WTC11 (cell line): ENCODE results near the gene CDC45. TPM values are rescaled to one million over a fixed set of nuclear protein-coding genes. Genes with fewer than 3 reads are reported as not detected.
"Not testable (repeated sequence)": the region's sequence is repeated elsewhere in the genome, so short reads cannot be mapped to it uniquely, and the experiment has no call there.

Experiments used
- ATAC-seq: fragments of 200-7000 bp; cut with Tn5 transposase; 2 replicates; pipeline ENCODE4 v1.10.0; 2021; ENCODE audit warnings: mild to moderate bottlenecking, moderate library complexity
- CTCF ChIA-PET: fragments of 300-600 bp; sonication (Branson Sonifier 250); formaldehyde crosslinking; loops from one replicate; lab custom pipeline; 2021; ENCODE audit warnings: antibody characterized with exemption; lab: Charles Lee
- POLR2A ChIA-PET: fragments of 350-600 bp; sonication (Branson Sonifier 250); formaldehyde crosslinking; loops from one replicate; lab custom pipeline; 2021; ENCODE audit warnings: antibody characterized with exemption; lab: Charles Lee
- DNase-seq: peaks from one replicate; pipeline ENCODE4 v3.0.0; 2021; ENCODE audit warnings: low spot score
- H3K27ac Mint-ChIP-seq: 2 replicates; pipeline ENCODE4 v1.8.0; 2021; ENCODE audit warnings: mixed read lengths
- H3K27me3 Mint-ChIP-seq: 2 replicates; pipeline ENCODE4 v1.8.0; 2021; ENCODE audit warnings: low read depth, mild to moderate bottlenecking, moderate library complexity, mixed read lengths
- H3K36me3 Mint-ChIP-seq: 2 replicates; pipeline ENCODE4 v1.8.0; 2021; ENCODE audit warnings: mixed read lengths
- H3K4me1 Mint-ChIP-seq: 2 replicates; pipeline ENCODE4 v1.8.0; 2022; ENCODE audit warnings: mixed read lengths
- H3K4me3 Mint-ChIP-seq: 2 replicates; pipeline ENCODE4 v1.8.0; 2021; ENCODE audit warnings: mild to moderate bottlenecking, moderate library complexity, mixed read lengths
- H3K9me3 Mint-ChIP-seq: 2 replicates; pipeline ENCODE4 v1.8.0; 2021; ENCODE audit warnings: mixed read lengths
- ATF2 ChIP-seq: sonication (generic); formaldehyde crosslinking; IDR thresholded peaks from 2 replicates; pipeline ENCODE4 v1.8.1; 2022; ENCODE audit warnings: low read depth, missing genetic modification reagents, borderline replicate concordance
- FOXJ3 ChIP-seq: sonication (generic); formaldehyde crosslinking; IDR thresholded peaks from 2 replicates; pipeline ENCODE4 v1.9.0; 2021; ENCODE audit warnings: missing genetic modification reagents, mild to moderate bottlenecking, borderline replicate concordance
- FOXK1 ChIP-seq: sonication (generic); formaldehyde crosslinking; IDR thresholded peaks from 2 replicates; pipeline ENCODE4 v1.8.0; 2022; ENCODE audit warnings: mild to moderate bottlenecking, moderate library complexity, missing genetic modification reagents
- IRF2 ChIP-seq: sonication (generic); formaldehyde crosslinking; IDR thresholded peaks from 2 replicates; pipeline ENCODE4 v1.8.0; 2022; ENCODE audit warnings: low read depth, missing genetic modification reagents, borderline replicate concordance
- KAT7 ChIP-seq: sonication (generic); formaldehyde crosslinking; IDR thresholded peaks from 2 replicates; pipeline ENCODE4 v1.8.1; 2023; ENCODE audit warnings: missing genetic modification reagents, mild to moderate bottlenecking, borderline replicate concordance
- MYBL2 ChIP-seq: sonication (generic); formaldehyde crosslinking; IDR thresholded peaks from 2 replicates; pipeline ENCODE4 v1.8.1; 2023; ENCODE audit warnings: mild to moderate bottlenecking, moderate library complexity, missing genetic modification reagents
- OVOL2 ChIP-seq: fragments of 250-450 bp; sonication (Bioruptor Pico); IDR thresholded peaks from 2 replicates; pipeline ENCODE4 v1.9.0; 2021; ENCODE audit warnings: mild to moderate bottlenecking, borderline replicate concordance
- PREB ChIP-seq: sonication (generic); formaldehyde crosslinking; IDR thresholded peaks from 2 replicates; pipeline ENCODE4 v1.8.1; 2022; ENCODE audit warnings: mild to moderate bottlenecking, missing genetic modification reagents, moderate library complexity, borderline replicate concordance
- TEAD1 ChIP-seq: sonication (generic); formaldehyde crosslinking; IDR thresholded peaks from 2 replicates; pipeline ENCODE4 v1.8.0; 2022; ENCODE audit warnings: mild to moderate bottlenecking, missing genetic modification reagents
- TEAD4 ChIP-seq: sonication (generic); formaldehyde crosslinking; IDR thresholded peaks from 2 replicates; pipeline ENCODE4 v1.8.0; 2022; ENCODE audit warnings: mild to moderate bottlenecking, missing genetic modification reagents
- ZNF121 ChIP-seq: sonication (generic); formaldehyde crosslinking; IDR thresholded peaks from 2 replicates; pipeline ENCODE4 v1.8.0; 2023; ENCODE audit warnings: missing genetic modification reagents
- ZNF232 ChIP-seq: sonication (generic); formaldehyde crosslinking; IDR thresholded peaks from 2 replicates; pipeline ENCODE4 v1.8.0; 2022; ENCODE audit warnings: mild to moderate bottlenecking, missing genetic modification reagents
- ZNF317 ChIP-seq: sonication (generic); formaldehyde crosslinking; IDR thresholded peaks from 2 replicates; pipeline ENCODE4 v1.8.1; 2023; ENCODE audit warnings: low read depth, mild to moderate bottlenecking, moderate library complexity, missing genetic modification reagents, borderline replicate concordance
- ZNF423 ChIP-seq: fragments of 250-450 bp; sonication (Bioruptor Pico); IDR thresholded peaks from 2 replicates; pipeline ENCODE4 v2.1.2; 2022; ENCODE audit warnings: mild to moderate bottlenecking, moderate library complexity
- total RNA-seq: library from RNA; stranded (reverse); gene quantifications from 3 replicates; pipeline ENCODE4 v1.2.3, GENCODE V29; 2021
- TF ChIP-seq, protein P1 (sequence below): fragments of 200-600 bp; IDR thresholded peaks from 2 replicates; pipeline ENCODE4 v1.8.0; 2022; ENCODE audit warnings: antibody characterized with exemption
- TF ChIP-seq, protein P2 (sequence below): sonication (generic); formaldehyde crosslinking; IDR thresholded peaks from 2 replicates; pipeline ENCODE4 v1.8.1; 2022; ENCODE audit warnings: low read depth, mild to moderate bottlenecking, moderate library complexity, missing genetic modification reagents, borderline replicate concordance

CDC45 gene
- total RNA-seq, 1 experiment from 2014 or later: 38.1 TPM

DNA sequence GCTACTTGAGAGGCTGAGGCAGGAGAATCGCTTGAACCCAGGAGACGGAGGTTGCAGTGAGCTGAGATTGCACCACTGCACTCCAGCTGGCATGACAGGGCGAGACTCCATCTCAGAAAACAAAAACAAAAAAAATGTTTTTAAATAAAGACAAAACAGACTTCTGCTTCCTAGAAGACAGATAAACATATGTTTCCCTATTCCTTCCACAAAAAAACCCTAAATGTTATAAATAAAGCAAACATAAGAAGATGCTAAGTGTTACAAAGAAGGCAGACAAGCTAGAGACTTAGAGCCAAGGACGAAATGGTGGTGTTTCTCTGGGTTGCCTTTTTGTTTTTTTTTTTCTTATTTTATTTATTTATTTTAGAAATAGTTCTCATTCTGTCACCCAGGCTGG lies 50.1 kb downstream of the CDC45 start (continued):
- no peak for TF ChIP-seq ATF2
- no peak for TF ChIP-seq IRF2 (CRISPR knock-in tag)
- no peak for TF ChIP-seq ZNF232 (CRISPR knock-in tag)
- TF ChIP-seq TEAD4: no peak
- no peak for TF ChIP-seq TEAD1 (CRISPR knock-in tag)
- TF ChIP-seq, protein P1, sequence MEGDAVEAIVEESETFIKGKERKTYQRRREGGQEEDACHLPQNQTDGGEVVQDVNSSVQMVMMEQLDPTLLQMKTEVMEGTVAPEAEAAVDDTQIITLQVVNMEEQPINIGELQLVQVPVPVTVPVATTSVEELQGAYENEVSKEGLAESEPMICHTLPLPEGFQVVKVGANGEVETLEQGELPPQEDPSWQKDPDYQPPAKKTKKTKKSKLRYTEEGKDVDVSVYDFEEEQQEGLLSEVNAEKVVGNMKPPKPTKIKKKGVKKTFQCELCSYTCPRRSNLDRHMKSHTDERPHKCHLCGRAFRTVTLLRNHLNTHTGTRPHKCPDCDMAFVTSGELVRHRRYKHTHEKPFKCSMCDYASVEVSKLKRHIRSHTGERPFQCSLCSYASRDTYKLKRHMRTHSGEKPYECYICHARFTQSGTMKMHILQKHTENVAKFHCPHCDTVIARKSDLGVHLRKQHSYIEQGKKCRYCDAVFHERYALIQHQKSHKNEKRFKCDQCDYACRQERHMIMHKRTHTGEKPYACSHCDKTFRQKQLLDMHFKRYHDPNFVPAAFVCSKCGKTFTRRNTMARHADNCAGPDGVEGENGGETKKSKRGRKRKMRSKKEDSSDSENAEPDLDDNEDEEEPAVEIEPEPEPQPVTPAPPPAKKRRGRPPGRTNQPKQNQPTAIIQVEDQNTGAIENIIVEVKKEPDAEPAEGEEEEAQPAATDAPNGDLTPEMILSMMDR: no peak
- TF ChIP-seq FOXK1 (CRISPR knock-in tag): no peak
- TF ChIP-seq MYBL2 (CRISPR knock-in tag): no peak
- no peak for TF ChIP-seq FOXJ3 (CRISPR knock-in tag)
- no peak for TF ChIP-seq ZNF317 (CRISPR knock-in tag)
- TF ChIP-seq ZNF121 (CRISPR knock-in tag): no peak
- TF ChIP-seq, protein P2, sequence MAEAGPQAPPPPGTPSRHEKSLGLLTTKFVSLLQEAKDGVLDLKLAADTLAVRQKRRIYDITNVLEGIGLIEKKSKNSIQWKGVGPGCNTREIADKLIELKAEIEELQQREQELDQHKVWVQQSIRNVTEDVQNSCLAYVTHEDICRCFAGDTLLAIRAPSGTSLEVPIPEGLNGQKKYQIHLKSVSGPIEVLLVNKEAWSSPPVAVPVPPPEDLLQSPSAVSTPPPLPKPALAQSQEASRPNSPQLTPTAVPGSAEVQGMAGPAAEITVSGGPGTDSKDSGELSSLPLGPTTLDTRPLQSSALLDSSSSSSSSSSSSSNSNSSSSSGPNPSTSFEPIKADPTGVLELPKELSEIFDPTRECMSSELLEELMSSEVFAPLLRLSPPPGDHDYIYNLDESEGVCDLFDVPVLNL (CRISPR knock-in tag): no peak
- no peak for TF ChIP-seq KAT7 (CRISPR knock-in tag)
- no peak for TF ChIP-seq PREB (CRISPR knock-in tag)

GRCh38 chr22:19530751-19531150 lies 51.0 kb downstream of the CDC45 start:
- Mint-ChIP-seq H3K27ac (no peak overlapping the region), H3K4me1 (no peaks in the 10 kb centered on the region), H3K4me3 (no peak overlapping the region), H3K9me3 (no peaks in the 10 kb centered on the region), H3K27me3 (peaks cover 16% of the 10 kb centered on the region), H3K36me3 (no peaks in the 10 kb centered on the region)
- ChIA-PET POLR2A (no interaction called here), CTCF (interaction anchor here (0.7 to 0.8 kb wide), 2 partner anchors 101 to 307 kb away, joined by 3 to 4 read pairs; no protein-coding TSS in a partner anchor)
- DNase-seq: no peak
- no peak for ATAC-seq
- TF ChIP-seq ZNF423 (CRISPR knock-in tag): no peak
- TF ChIP-seq OVOL2: no peak

DNA sequence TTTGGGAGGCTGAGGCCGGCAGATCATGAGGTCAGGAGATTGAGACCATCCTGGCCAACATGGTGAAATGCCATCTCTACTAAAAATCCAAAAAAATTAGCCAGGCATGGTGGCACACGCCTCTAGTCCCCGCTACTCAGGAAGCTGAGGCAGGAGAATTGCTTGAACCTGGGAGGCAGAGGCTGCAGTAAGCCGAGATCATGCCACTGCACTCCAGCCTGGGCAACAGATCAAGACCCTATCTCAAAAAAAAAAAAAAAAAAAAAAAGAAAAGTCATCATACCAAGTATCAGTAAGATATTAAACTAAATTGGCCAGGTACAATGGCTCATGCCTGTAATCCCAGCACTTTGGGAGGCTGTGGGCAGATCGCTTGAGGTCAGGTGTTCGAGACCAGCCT lies 51.6 kb downstream of the CDC45 start:
- H3K36me3 Mint-ChIP-seq, POLR2A ChIA-PET, H3K27ac Mint-ChIP-seq, ATAC-seq, H3K9me3 Mint-ChIP-seq, H3K4me1 Mint-ChIP-seq, DNase-seq, H3K4me3 Mint-ChIP-seq: not testable (repeated sequence)
- CTCF ChIA-PET: interaction anchor here (0.6 kb wide), 1 partner anchor 12 kb away, joined by 3 read pairs; no protein-coding TSS in a partner anchor
- H3K27me3 Mint-ChIP-seq: peaks cover 10% of the 10 kb centered on the region
